MV-4-11 (cell line): ENCODE results near the gene C11orf86.
"Not testable (repeated sequence)": the region's sequence is repeated elsewhere in the genome, so short reads cannot be mapped to it uniquely, and the experiment has no call there.

Experiments used
- DNase-seq: peaks from one replicate; lab custom pipeline; 2025; lab: John Stamatoyannopoulos, UW

Gene C11orf86

GRCh38 chr11:66989360-66989759 is 14.3 kb downstream of the C11orf86 start:
- not testable (repeated sequence) for DNase-seq

- no peak for DNase-seq
Measured at GRCh38 chr11:66992041-66992440, 16.9 kb downstream of the C11orf86 start.

GRCh38 chr11:66996609-66997273 is 21.6 kb downstream of the C11orf86 start:
- no peak for DNase-seq

GRCh38 chr11:66999555-66999954 is 24.5 kb downstream of the C11orf86 start:
- no peak for DNase-seq

- DNase-seq = no peak
Measured at GRCh38 chr11:67001332-67001731, 26.2 kb downstream of the C11orf86 start.

- DNase-seq = no peak
Measured at GRCh38 chr11:67002297-67002913, 27.3 kb downstream of the C11orf86 start.

GRCh38 chr11:67002921-67003411 is 27.9 kb downstream of the C11orf86 start:
- no peak for DNase-seq

- DNase-seq = not testable (repeated sequence)
Measured at GRCh38 chr11:67005200-67005599, 30.1 kb downstream of the C11orf86 start.

- peak; percentile 79 for DNase-seq
Measured at GRCh38 chr11:67006029-67006884, 31.2 kb downstream of the C11orf86 start.

GRCh38 chr11:67007126-67007525 is 32.0 kb downstream of the C11orf86 start:
- DNase-seq = no peak

- no peak for DNase-seq
Measured at GRCh38 chr11:67010296-67010905, 35.3 kb downstream of the C11orf86 start.

- DNase-seq = no peak
Measured at GRCh38 chr11:67013511-67014045, 38.5 kb downstream of the C11orf86 start.

- no peak for DNase-seq
Measured at GRCh38 chr11:67014343-67014742, 39.2 kb downstream of the C11orf86 start.

- DNase-seq = no peak
Measured at GRCh38 chr11:67015048-67015447, 39.9 kb downstream of the C11orf86 start.

- no peak for DNase-seq
Measured at GRCh38 chr11:67016550-67016949, 41.4 kb downstream of the C11orf86 start.

- DNase-seq = no peak
Measured at GRCh38 chr11:67020949-67021348, 45.8 kb downstream of the C11orf86 start.

- no peak for DNase-seq
Measured at GRCh38 chr11:67022341-67022933, 47.3 kb downstream of the C11orf86 start.

GRCh38 chr11:67022961-67023956 is 48.2 kb downstream of the C11orf86 start, which contains the start of gene SYT12:
Gene SYT12 (plus strand): TSS chr11:67023134. CDS start chr11:67030145, 7,011 bp downstream.
- no peak for DNase-seq

GRCh38 chr11:67023957-67024353 is 48.9 kb downstream of the C11orf86 start:
- no peak for DNase-seq

GRCh38 chr11:67024410-67024809 is 49.3 kb downstream of the C11orf86 start:
- peak; percentile 51 for DNase-seq
